ENCODE results near the gene MCRIP2. TPM values are rescaled to one million over a fixed set of nuclear protein-coding genes. Genes with fewer than 3 reads are reported as not detected.
A peak's percentile ranks its signal among the peaks of the same experiment; 100 is the strongest.

The MCRIP2 gene
- total and polyA plus RNA-seq, 2 of the 8 experiments (the other 6 are each of a cell fraction or from before 2014, with no cell fraction given), result 45.4 to 75.5 TPM

GRCh38 chr16:629185-629832 lies 12.3 kb upstream of the MCRIP2 start:
- Histone ChIP-seq H3K23ac (ENCODE audit: insufficient read length) (no peak overlapping the region), H2BK15ac (ENCODE audit: low read length) (no peak overlapping the region), H2AK5ac (ENCODE audit: low read depth, low read length) (peak overlapping the region; percentile 83; the same call in 1 of the 2 replicates), H3K79me2 (ENCODE audit: control insufficient read depth in 1 of 2, insufficient read depth in 2 of 2, low read length in 2 of 2) (no peaks in the 10 kb centered on the region), H4K20me1 (replicated peaks in 1 of 2; ENCODE audit: control insufficient read depth in 1 of 2, insufficient read depth in 2 of 2, low read length in 2 of 2) (peaks cover 0 to 9% of the 10 kb centered on the region in 2 experiments), H3K56ac (replicated peaks; ENCODE audit: insufficient read length, low read depth, low read length) (no peak overlapping the region), H3K4me1 (replicated peaks in 1 of 4; ENCODE audit: control insufficient read depth in 3 of 4, insufficient read depth in 4 of 4, low read length in 3 of 4) (peaks cover 0 to 24% (median 19%) of the 10 kb centered on the region in 4 experiments; a peak in 6 of 7 replicates), H3K27me3 (replicated peaks in 1 of 4; ENCODE audit: control insufficient read depth in 3 of 4, extremely low read depth in 1 of 4, insufficient read depth in 3 of 4, low read length in 3 of 4) (no peaks in the 10 kb centered on the region), H4K5ac (ENCODE audit: insufficient read length, low read depth, low read length) (peak overlapping the region; percentile 1), H2BK20ac (ENCODE audit: low read length) (peak overlapping the region; percentile 72; the same call in 1 of the 2 replicates), H3K9ac (replicated peaks in 1 of 4; ENCODE audit: extremely low read depth in 1 of 4, low read depth in 3 of 4, low read length in 3 of 4) (no peak overlapping the region), H3K36me3 (ENCODE audit: control insufficient read depth in 2 of 4, insufficient read depth in 4 of 4, low read length in 3 of 4) (peaks cover 0 to 24% (median 3%) of the 10 kb centered on the region in 4 experiments; a peak in 4 of 8 replicates), H2BK120ac (replicated peaks; ENCODE audit: low read depth, low read length) (no peak overlapping the region), H3K4me3 (ENCODE audit: extremely low read depth in 1 of 4, insufficient read depth in 2 of 4, low read depth in 3 of 4, low read length in 4 of 4) (no peak overlapping the region), H3K23me2 (ENCODE audit: low read depth, low read length) (peaks cover 2% of the 10 kb centered on the region; the same call in 1 of the 2 replicates), H2AFZ (ENCODE audit: low read length) (no peak overlapping the region), H3K18ac (ENCODE audit: extremely low read depth, low read length) (peak overlapping the region; percentile 32), H3K4ac (replicated peaks; ENCODE audit: insufficient read length, low read depth, low read length) (peak overlapping the region; percentile 57), H4K91ac (replicated peaks; ENCODE audit: insufficient read length, low read length) (peak overlapping the region; percentile 49), H3K79me1 (ENCODE audit: low read depth, low read length) (no peaks in the 10 kb centered on the region), H2BK12ac (ENCODE audit: low read depth, low read length) (peak overlapping the region; percentile 39; the same call in 1 of the 2 replicates), H3K4me2 (ENCODE audit: insufficient read depth in 1 of 2, low read depth in 2 of 2, low read length in 2 of 2) (peak overlapping the region in 1 of 2 experiments; percentile 2; a peak in 1 of 4 replicates), H3K27ac (ENCODE audit: low read depth, low read length) (peak overlapping the region; percentile 64; the same call in 1 of the 2 replicates), H3K9me3 (ENCODE audit: insufficient read depth in 2 of 2, low read depth in 1 of 2, low read length in 1 of 2) (no peaks in the 10 kb centered on the region), H4K8ac (ENCODE audit: extremely low read depth, insufficient read depth, low read length) (peak overlapping the region; percentile 73; the same call in 1 of the 2 replicates), H2BK5ac (ENCODE audit: low read depth, low read length) (peak overlapping the region; percentile 94; the same call in 1 of the 2 replicates), H3K14ac (ENCODE audit: insufficient read length) (no peak overlapping the region)
- DNase-seq (ENCODE audit: low read depth in 1 of 2, low spot score in 2 of 2) (no peak), FAIRE-seq (no peak)
- ChIA-PET POLR2A (ENCODE audit: partially characterized antibody) (interaction anchor here (0.6 to 1.6 kb wide), 3 partner anchors 31 to 159 kb away, joined by 3 read pairs; partner anchors contain the start of gene RAB40C), CTCF (ENCODE audit: partially characterized antibody) (interaction anchor here (0.8 to 2.1 kb wide), 6 partner anchors 9 to 52 kb away, joined by 3 to 7 read pairs (median 4); no protein-coding TSS in a partner anchor)
- 83% methylated on average over 27 of the region's 29 CpGs; no CpG with 5 or more reads in 1 of the 2 experiments for WGBS, 2 experiments (ENCODE audit: extremely low coverage in 1 of 2, insufficient coverage in 1 of 2, insufficient read length in 1 of 2, insufficient replicate concordance in 2 of 2, low coverage in 1 of 2, low lambda C conversion rate in 2 of 2, missing lambda C conversion rate in 1 of 2)
- TF ChIP-seq EGR1 (IDR thresholded peaks at IDR 0.05; ENCODE audit: borderline replicate concordance, low read depth, low read length) (no peak), SRF (IDR thresholded peaks at IDR 0.05; ENCODE audit: low read depth, low read length) (no peak), MAFK (IDR thresholded peaks at IDR 0.05; ENCODE audit: low read depth, low read length) (no peak), KDM5A (IDR thresholded peaks at IDR 0.05; ENCODE audit: low read length) (no peak), SP1 (IDR thresholded peaks at IDR 0.05; ENCODE audit: low read depth, low read length) (no peak), MAX (IDR thresholded peaks at IDR 0.05) (no peak), SIRT6 (IDR thresholded peaks at IDR 0.05; ENCODE audit: low read length) (no peak), E2F6 (IDR thresholded peaks at IDR 0.05) (no peak), BACH1 (IDR thresholded peaks at IDR 0.05; ENCODE audit: low read length) (no peak), TCF12 (IDR thresholded peaks at IDR 0.05; ENCODE audit: low read depth, low read length) (no peak), RBBP5 (IDR thresholded peaks at IDR 0.05; ENCODE audit: borderline replicate concordance, low read depth, low read length) (0 out of 2 replicates have a peak, but pooled peaks have one; percentile 18), YY1 (IDR thresholded peaks at IDR 0.05; ENCODE audit: low read depth, low read length) (no peak)

Measured in H1 (cell line).